Left lung (tissue), 10 donors: Measurements from ENCODE around the gene GRAP. TPM values are rescaled to one million over a fixed set of nuclear protein-coding genes. Genes with fewer than 3 reads are reported as not detected.
A peak's percentile ranks its signal among the peaks of the same experiment; 100 is the strongest.

Experiments used
- ATAC-seq: fragments of 200-7000 bp; cut with Tn5 transposase; one replicate; pipeline ENCODE4 v1.9.1; 2020; ENCODE audit warnings: moderate library complexity
- DNase-seq, 4 donors: peaks; one replicate each; pipeline ENCODE4 v3.0.0-alpha.2; 2013 to 2020
- H3K27ac ChIP-seq, 2 donors: fragments of 200-600 bp; sonication (generic) in 1 of 2; one replicate each; pipeline versions ENCODE4 v1.5.0 to v1.8.0; 2020 to 2021
- H3K27me3 ChIP-seq, 2 donors: fragments of 200-600 bp; sonication (generic) in 1 of 2; one replicate each; pipeline versions ENCODE4 v1.5.0 to v1.8.0; 2020 to 2021
- H3K36me3 ChIP-seq, 2 donors: fragments of 200-600 bp; sonication (generic) in 1 of 2; one replicate each; pipeline versions ENCODE4 v1.5.0 to v1.8.0; 2020 to 2021
- H3K4me1 ChIP-seq, 2 donors: fragments of 200-600 bp; one replicate each; pipeline ENCODE4 v1.8.0; 2021
- H3K4me3 ChIP-seq, 2 donors: fragments of 200-600 bp; sonication (generic) in 1 of 2; one replicate each; pipeline versions ENCODE4 v1.5.0 to v1.8.0; 2020 to 2021; ENCODE audit warnings: mild to moderate bottlenecking in 1 of 2
- H3K9me3 ChIP-seq, 2 donors: fragments of 200-600 bp; sonication (generic) in 1 of 2; one replicate each; pipeline versions ENCODE4 v1.5.0 to v1.8.0; 2020 to 2021
- intact Hi-C, 2 donors: fragments of 100-400 bp; cut with DNase I; formaldehyde crosslinking; loops; one replicate each; pipeline versions ENCODE4 v1.11.2 to v1.14.2; 2022
- polyA plus RNA-seq, 6 donors: library from polyadenylated mRNA; unstranded; fragments of 120-200 nt; gene quantifications; one replicate each; pipeline ENCODE4 v1.2.1, GENCODE V29; 2013; ENCODE audit not compliant: insufficient read length in 6 of 6
- total RNA-seq, 2 donors: library from RNA; stranded (reverse); fragmentation: NEBNext Ultra II Directional; extraction: Animal tissue kit (Norgen Biotek cat#: 25700); gene quantifications; one replicate each; pipeline ENCODE4 v1.2.1, GENCODE V29; 2021
- TF ChIP-seq, protein P1 (sequence below), 2 donors: fragments of 200-600 bp; sonication (generic) in 1 of 2; IDR thresholded peaks; one replicate each; pipeline versions ENCODE4 v1.5.0 to v1.8.0; 2021; ENCODE audit warnings: antibody characterized with exemption in 2 of 2
- donor health status: DM: no; HTN: yes; CAD: no.
- donor health status: DM: no; HTN: no; CAD: no.

The GRAP gene
- total and polyA plus RNA-seq, 8 donors = 5.4 to 15.7 (median 12.6) TPM

DNA sequence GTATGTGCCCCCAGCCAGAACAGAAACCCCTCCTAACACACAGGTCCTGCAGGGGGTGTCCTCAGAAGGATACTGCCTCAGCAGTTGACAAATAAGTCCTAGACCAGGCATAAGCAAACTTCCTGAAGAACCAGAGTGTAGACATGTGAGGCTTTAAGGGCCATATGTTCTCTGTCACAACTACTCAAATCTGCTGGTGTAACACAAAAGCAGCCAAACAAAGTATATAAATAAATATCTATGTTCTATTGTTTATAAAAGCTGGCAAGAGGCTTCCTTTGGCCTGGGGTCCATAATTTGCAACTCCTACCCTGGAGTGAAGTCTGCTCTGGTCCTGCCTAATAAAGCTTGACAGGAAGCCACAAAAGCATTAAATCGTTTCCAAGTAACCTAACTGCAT, 52.1 kb downstream of the GRAP start:
- H3K4me1 ChIP-seq = peaks cover 0 to 12% of the 10 kb centered on the region in 2 donors
- peaks cover 0 to 14% of the 10 kb centered on the region in 2 donors for H3K36me3 ChIP-seq
- H3K9me3 ChIP-seq = peaks cover 0 to 14% of the 10 kb centered on the region in 2 donors
- ATAC-seq (no peak), DNase-seq (peak in 2 of 4 donors; percentile 51 to 69)
- H3K4me3 ChIP-seq = no peak overlapping the region
- H3K27me3 ChIP-seq = no peaks in the 10 kb centered on the region
- intact Hi-C loops = no loop called here
- no peak overlapping the region for H3K27ac ChIP-seq
- TF ChIP-seq, protein P1, sequence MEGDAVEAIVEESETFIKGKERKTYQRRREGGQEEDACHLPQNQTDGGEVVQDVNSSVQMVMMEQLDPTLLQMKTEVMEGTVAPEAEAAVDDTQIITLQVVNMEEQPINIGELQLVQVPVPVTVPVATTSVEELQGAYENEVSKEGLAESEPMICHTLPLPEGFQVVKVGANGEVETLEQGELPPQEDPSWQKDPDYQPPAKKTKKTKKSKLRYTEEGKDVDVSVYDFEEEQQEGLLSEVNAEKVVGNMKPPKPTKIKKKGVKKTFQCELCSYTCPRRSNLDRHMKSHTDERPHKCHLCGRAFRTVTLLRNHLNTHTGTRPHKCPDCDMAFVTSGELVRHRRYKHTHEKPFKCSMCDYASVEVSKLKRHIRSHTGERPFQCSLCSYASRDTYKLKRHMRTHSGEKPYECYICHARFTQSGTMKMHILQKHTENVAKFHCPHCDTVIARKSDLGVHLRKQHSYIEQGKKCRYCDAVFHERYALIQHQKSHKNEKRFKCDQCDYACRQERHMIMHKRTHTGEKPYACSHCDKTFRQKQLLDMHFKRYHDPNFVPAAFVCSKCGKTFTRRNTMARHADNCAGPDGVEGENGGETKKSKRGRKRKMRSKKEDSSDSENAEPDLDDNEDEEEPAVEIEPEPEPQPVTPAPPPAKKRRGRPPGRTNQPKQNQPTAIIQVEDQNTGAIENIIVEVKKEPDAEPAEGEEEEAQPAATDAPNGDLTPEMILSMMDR (IDR thresholded peaks at IDR 0.05) = no peak

DNA sequence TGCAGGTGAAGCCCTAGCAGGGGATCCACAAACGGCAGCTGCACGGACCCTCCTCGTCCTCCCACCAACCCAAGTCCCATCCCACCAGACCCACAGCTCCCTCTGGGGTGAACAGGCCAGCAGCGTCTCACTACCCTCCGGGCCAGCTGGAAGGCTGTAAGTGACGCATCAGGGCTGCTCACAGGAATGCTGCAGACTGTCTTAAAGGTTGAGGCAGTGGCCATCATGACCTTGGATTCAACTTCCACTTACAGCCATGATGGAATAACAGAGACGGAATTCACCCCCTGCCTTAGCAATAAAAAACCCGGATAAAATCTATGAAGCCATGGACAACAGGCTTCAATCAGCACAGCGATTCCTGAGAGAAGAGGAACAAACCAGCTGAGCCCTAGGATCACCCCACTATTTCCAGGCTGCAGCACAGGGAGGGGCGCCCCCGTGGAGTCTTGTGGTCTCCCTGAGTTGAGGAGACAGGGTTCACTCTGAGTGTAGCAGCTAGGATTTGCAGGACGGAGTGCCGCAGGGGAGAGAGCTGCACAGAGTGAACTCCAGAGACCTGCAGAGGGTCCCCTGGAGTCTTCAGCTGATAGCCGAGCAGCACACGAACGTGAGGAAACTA, 52.7 kb downstream of the GRAP start:
- no peaks in the 10 kb centered on the region for H3K27me3 ChIP-seq
- no peak overlapping the region for H3K4me3 ChIP-seq
- TF ChIP-seq, protein P1 (IDR thresholded peaks at IDR 0.05) = no peak
- peaks cover 0 to 14% of the 10 kb centered on the region in 2 donors for H3K9me3 ChIP-seq
- peaks cover 0 to 12% of the 10 kb centered on the region in 2 donors for H3K4me1 ChIP-seq
- peak in 2 of 4 donors; percentile 45 to 60 for DNase-seq
- no peak overlapping the region for H3K27ac ChIP-seq
- ATAC-seq = no peak
- H3K36me3 ChIP-seq = peaks cover 0 to 14% of the 10 kb centered on the region in 2 donors
- intact Hi-C loops = no loop called here

DNA sequence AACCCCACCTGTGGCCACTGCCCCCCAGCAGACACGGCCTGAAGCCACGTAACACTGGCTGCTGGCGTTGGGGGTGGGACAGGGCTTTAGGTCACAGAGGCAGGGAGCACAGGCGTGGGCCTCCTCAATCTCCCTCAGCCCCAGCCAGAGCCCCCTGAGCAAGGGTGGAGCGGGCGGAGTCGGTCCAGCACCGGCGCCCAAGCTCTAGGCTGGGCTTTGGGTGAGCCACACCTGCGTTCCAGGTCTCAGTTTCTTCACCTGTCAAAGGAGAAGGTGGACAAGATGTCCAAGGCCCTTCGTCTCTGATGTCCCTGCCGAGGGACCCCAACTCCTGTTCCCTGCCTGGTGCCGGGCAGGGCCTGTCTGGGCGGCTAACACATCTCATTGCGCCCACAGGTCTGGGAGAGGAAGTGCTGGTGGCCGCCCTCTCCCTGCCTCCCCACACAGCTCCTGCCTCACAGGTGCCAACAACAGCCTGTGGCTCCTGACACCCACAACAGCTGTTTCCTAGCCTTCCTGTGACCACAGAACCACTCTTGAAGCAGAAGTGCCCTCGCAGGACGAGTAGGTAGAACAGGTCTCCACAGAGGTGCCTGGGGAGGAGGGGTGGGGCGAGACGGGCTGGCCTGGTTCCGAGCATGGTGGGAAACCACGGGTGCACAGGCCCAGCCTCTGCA, 54.2 kb downstream of the GRAP start:
- intact Hi-C loops = no loop called here

DNA sequence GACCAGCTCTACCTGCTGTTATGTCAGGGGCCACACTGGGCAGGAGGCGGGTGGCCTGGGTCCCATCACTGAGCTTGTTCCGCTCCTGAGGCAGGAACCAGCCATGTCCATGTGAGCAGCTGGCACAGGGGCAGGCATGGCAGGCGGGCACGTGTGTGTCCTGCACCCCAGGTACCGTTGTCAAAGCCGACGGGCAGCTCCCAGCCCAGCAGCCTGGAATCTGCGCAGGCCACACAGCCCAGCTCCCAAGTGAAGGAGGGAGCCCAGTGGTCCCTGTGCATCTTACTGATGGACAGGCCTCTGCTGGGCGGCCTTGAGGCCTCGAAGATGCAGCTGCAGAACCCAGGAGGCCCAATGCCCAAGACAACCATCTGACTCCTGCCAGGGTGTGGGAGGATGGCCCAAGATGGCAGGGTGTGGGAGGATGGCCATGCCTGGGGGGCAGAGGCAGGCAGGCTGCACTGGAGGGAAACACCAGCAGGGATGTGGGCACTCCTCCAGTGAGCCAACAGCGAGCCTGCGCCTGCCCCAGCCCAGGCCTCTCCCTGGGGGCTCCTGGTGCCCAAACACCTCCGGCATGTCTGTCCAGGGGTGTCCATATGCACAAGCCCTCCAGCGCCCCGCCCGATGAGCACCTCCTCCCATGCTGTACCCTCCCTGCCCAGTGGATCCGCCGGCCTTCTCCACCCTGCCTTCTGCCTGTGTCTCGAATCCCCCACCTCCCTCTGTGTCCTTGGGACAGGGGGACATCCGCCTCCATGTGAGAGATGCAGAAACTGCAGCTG, 55.0 kb downstream of the GRAP start:
- Histone ChIP-seq H3K4me1 (peaks cover 0 to 16% of the 10 kb centered on the region in 2 donors), H3K36me3 (peaks cover 0 to 3% of the 10 kb centered on the region in 2 donors), H3K4me3 (no peak overlapping the region), H3K9me3 (peaks cover 0 to 14% of the 10 kb centered on the region in 2 donors), H3K27me3 (no peaks in the 10 kb centered on the region), H3K27ac (no peak overlapping the region)
- intact Hi-C loops = no loop called here
- TF ChIP-seq, protein P1 (IDR thresholded peaks at IDR 0.05) = no peak
- DNase-seq (no peak), ATAC-seq (no peak)

More for the DNA sequence above, 54.2 kb downstream of the GRAP start:
- H3K27me3 ChIP-seq = no peaks in the 10 kb centered on the region
- DNase-seq (peak in 1 of 4 donors; percentile 59), ATAC-seq (peak; percentile 73)
- peaks cover 0 to 14% of the 10 kb centered on the region in 2 donors for H3K9me3 ChIP-seq
- peaks cover 0 to 16% of the 10 kb centered on the region in 2 donors for H3K4me1 ChIP-seq
- H3K27ac ChIP-seq = no peak overlapping the region
- TF ChIP-seq, protein P1 (IDR thresholded peaks at IDR 0.05) = no peak
- H3K36me3 ChIP-seq = peaks cover 0 to 8% of the 10 kb centered on the region in 2 donors
- no peak overlapping the region for H3K4me3 ChIP-seq

DNA sequence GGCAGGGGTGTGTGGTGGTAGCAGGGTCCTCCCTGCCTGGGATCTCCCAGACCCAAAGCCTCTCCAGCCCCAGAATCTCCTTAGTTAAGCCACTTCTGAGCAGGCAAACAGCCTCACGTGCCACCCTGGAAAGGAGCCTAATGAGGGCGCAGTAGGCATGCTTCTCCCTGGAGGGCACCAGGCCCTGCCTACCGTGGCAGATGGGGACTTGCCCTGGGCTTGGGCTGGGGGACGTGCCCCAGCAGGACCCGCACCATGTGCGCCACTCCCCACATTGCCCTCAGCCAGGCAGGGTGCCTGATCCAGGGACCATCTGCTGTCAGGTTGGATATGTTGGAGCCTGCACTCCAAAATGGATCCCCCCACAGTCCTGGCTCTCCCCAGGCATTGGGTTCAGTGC, 56.4 kb downstream of the GRAP start:
- Histone ChIP-seq H3K36me3 (peaks cover 0 to 9% of the 10 kb centered on the region in 2 donors), H3K9me3 (peaks cover 0 to 5% of the 10 kb centered on the region in 2 donors), H3K27ac (no peak overlapping the region), H3K27me3 (no peaks in the 10 kb centered on the region), H3K4me1 (peaks cover 0 to 16% of the 10 kb centered on the region in 2 donors), H3K4me3 (no peak overlapping the region)
- intact Hi-C loops = no loop called here
- peak in 1 of 4 donors; percentile 54 for DNase-seq
- ATAC-seq = no peak
- TF ChIP-seq, protein P1 (IDR thresholded peaks at IDR 0.05) = no peak
